GOT3 (cell line): Measurements from ENCODE around the gene C2CD5.
"Not testable (repeated sequence)": the region's sequence is repeated elsewhere in the genome, so short reads cannot be mapped to it uniquely, and the experiment has no call there.

Source experiments
- DNase-seq: peaks from one replicate; lab custom pipeline; 2025; ENCODE audit warnings: mixed read lengths; lab: John Stamatoyannopoulos, UW

Gene C2CD5

DNA sequence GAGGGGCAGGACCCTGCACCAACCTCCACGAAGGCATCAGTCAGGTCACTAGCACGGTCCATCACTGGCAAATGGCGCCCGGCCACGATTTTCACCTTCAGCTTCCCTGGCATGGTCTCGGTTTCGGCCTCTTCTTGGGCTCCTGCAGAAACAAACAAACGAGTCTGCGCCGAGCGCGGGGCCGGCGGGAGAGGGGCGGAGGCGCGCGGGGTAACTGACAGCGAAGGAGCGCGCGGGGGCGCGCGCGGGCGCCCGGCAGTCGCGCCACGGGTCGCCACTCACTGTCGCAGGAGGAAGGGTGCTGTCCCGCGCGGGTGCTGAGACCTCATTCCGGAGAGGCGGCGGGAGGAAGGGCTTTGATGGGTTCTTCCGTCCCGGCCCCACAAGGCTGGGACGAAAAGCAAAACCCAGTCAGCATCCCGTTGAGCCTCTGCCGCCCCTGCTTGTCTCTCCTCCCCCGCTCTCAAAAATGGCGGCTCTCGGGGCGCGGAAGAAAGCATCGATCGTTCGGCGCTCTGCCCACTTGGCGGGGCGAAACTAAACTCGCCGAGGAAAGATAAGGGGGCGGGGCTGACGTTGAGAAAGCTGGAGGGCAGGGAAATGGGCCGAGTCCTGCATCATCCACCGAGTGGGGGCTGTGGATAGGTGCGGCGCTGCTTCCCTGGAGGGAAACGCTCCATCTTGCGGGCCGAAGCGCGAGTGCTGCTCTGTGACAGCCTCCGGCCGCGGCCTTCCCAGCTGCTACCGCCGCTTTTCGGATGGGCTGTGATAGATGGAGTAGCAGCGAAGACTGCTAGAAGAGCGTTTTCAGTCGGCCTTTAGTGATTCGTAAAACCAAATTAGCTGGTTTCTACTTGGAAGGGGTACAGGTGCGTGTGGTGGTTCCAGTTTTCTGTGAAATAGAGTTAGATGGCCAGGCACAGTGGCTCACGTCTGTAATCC, at the start of gene C2CD5:
TSS of gene C2CD5 (minus strand) at position 505 of the 942 bp plus-strand sequence. CDS start at position 113, 392 bp downstream.
- DNase-seq, result peak; percentile 79

DNA sequence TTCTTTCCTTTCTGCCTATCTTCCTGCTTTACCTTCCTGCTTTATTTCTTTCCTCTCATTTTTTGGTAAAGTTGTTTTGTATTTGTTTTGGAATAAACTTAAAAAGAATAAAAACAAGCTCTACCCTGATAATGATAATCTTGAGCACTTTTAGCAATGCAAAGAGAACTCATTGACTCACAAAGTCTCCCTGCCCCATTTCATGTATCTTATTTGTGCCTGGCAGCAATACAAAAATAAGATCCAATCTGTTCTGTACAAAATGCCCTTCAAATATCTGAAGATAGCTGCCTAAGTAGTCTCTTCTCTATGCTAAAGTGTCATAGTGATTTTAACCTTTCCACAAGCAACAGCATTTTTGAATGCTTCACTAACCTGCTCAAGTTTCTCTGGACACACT, 49.5 kb upstream of the C2CD5 start:
- no peak for DNase-seq

- no peak for DNase-seq
These were observed 44.5 kb upstream of the C2CD5 start for GRCh38 chr12:22588817-22589216.

- DNase-seq, result no peak
These were observed 34.0 kb upstream of the C2CD5 start for GRCh38 chr12:22578328-22578727.

DNA sequence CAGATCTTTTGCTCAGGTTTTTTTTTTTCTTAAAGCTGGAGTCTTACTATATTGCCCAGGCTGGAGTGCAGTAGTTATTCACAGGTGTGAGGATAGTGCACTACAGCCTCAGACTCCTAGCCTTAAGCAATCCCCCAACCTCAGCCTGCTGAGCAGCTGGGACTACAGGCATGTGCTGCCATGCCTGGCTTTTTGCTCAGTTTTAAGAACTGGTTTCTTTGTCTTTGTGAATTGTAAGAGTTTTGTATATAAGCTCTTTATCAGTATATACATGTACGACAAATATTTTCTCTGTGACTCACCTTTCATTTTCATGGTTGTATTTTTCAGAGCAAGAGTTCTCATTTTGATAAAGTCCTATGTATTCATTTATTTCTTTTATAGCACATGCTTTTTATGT, 33.3 kb upstream of the C2CD5 start:
- DNase-seq, result no peak

DNA sequence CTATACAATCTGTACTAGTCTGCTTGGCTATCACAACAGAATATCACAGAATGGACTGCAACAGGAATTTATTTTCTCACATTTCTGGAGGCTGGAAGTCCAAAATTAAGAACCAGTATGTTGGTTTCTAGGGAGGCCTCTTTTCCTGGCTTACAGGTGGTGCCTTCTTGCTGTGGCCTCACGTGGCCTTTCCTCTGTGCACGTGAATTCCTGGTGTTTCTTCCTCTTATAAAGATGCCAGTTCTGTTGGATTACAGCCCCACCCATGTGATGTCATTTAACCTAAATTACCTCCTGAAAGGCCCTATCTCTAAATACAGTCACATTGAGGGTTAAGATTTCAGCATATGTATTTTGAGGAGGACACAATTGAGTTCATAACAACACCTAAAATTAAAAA, 32.1 kb upstream of the C2CD5 start:
- no peak for DNase-seq

DNA sequence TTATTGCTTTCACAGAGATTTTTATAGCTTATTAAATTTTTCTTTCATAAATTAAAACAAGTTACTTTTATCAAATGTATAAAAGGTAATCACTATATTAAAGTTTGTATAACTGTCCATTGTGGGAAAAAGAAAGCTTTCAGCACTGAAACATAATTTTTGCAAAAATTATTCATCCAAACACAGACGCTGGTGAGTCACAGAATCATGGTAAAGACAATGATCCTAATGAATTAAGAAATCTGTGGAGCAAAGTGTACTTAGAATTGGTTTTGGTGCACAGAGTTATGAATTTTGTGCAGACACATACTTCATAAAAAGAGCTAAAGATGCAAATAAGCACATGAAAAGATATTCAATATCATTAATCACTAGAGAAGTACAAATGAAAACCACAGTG, 31.7 kb upstream of the C2CD5 start:
- no peak for DNase-seq

- no peak for DNase-seq
These were observed 30.6 kb upstream of the C2CD5 start for GRCh38 chr12:22574921-22575320.

DNA sequence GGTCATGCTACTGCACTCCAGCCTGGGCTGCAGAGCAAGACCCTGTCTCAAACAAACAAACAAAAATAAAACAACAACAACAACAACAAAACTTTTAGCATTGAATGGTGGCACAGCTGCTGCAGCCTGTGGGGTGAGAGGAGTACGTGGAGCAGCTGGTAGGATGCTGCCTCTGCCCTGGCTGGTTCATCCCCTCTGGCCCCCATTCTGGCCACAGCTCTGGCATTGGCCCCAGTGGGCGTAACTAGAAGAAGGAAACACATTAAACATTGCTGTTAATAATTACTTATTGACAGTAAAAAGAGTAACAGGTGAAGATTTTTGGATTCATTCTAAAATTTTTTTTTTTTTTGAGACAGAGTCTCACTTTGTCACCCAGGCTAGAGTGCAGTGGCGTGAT, 28.8 kb upstream of the C2CD5 start:
- DNase-seq, result no peak

DNA sequence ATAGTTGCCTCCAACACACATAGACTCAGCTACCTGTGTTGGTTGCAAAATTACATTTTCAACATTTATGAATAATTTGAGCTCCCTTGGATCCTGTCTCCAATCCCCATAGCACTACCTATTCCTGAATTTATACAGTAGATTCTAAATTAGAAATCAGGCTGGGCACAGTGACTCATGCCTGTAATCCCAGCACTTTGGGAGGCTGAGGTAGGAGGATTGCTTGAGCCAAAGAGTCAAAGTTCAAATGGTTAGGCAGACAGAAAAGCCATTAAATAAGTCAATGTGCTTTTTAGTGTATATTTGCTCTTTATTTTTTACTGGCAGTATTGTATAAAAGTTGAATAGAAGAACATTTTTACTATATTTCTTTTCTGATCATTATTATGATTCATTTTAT, 24.9 kb upstream of the C2CD5 start:
- DNase-seq, result no peak

DNA sequence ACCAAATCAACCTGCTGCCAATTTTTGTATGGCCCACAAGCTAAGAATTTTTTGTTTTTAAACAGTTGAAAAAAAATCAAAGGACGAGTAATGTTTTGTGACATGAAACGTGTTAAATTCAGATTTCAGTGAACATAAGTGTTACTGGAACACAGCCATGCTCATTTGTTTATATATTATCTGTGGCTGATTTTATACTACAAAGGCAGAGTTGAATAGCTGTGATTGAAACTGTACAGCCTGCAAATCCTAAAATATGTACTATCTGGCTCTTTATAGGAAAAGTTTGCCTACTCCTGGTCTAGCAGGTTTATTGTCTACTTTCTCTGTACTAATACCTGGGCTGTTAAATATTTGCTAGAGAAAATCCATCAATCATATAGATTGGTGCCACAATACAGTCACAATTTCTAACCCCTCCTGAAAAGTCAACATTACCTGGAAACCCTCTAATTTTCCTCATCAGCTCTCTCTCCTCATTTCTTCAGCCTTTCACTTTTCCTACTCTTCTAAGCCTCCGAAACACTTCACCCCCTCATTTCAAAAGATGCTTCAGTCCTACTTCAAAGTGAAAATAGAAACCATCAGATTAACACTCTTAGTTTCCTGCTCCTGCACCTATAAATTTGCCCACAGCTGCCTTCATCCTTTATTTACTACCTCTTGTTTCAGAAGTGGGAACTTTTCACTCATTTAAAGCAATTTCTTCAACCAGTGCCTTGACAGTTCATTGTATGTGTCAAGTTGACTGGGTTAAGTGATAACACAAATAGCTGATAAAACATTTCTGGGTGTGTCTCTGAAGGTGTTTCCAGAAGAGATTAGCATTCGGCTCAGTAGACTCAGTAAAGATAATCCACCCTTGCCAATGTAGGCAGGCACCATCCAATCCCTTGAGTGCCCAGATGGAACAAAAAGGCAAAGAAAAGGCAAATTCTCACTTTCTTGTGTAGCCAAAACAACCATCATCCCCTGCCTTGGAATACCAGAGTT, 18.0 kb upstream of the C2CD5 start:
- no peak for DNase-seq

DNA sequence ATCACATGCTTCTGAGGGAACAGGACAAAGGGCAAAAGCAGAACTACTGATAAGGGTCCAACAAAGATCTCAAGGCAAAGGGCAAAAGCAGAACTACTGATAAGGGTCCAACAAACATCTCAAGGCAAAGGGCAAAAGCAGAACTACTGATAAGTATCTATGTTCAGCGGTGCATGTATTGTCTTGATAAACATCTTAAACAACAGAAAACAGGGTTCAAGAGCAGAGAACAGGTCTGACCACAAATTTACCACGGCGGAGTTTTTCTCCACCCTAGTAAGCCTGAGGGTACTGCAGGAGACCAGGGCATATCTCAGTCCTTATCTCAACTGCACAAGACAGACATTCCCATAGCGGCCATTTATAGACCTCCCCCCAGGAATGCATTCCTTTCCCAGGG, 10.4 kb upstream of the C2CD5 start:
- not testable (repeated sequence) for DNase-seq

GRCh38 chr12:22551624-22552023, 7.3 kb upstream of the C2CD5 start:
- no peak for DNase-seq

DNA sequence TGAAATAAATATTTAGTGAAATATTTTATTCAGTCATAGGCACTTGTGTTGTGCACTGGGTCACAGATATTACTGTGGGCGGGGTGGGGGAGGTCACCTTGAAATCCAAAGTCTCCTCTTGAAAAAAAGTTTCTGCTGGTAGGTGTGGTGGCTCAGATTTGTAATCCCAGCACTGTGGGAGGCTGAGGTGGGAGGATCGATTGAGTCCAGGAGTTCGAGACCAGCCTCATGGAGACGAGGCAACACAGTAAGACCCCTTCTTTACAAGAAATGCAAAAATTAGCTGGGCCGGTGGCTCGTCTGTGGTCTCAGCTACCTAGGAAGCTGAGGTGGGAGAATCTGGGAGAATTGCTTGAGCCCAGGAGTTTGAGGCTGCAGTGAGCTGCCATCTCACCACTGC, 913 bp upstream of the C2CD5 start:
- DNase-seq, result no peak

DNA sequence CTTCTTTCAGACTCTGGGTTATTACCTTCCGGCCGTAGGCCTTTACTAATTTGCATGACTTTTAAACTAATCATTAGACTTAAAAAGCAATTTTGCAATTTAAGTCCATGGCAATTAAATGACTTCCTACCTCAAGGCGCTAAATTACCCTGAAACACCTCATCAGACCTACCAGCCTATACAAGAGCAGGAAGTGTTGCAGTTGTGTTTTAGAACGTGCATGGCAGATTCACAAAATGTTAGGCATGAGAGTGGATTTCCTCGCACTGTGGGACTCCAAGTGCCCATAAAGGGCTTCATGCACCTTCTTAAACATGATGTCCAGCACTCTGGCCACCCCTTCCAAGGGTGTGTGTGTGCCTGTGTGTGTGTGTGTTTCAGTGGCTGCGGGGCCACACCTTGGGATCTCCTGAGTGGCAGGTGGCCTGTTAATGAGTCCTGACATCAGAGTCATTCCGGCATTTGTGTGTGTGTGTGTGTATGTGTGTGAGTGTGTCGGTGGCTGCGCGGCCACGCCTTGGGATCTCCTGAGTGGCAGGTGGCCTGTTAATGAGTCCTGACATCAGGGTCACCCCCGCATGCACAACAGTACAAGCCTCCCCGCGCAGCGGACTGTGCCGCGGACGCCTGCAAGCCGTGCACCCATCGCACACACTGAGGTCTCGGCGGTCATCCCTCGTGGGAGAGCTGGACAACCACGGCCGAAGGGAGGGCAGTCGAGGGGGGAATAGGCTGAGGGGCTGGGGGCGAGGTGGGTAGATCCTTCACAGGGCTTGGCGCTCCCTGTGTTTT, 900 bp downstream of the C2CD5 start:
- DNase-seq, result no peak

GRCh38 chr12:22541496-22542155, 2.7 kb downstream of the C2CD5 start:
- no peak for DNase-seq

DNA sequence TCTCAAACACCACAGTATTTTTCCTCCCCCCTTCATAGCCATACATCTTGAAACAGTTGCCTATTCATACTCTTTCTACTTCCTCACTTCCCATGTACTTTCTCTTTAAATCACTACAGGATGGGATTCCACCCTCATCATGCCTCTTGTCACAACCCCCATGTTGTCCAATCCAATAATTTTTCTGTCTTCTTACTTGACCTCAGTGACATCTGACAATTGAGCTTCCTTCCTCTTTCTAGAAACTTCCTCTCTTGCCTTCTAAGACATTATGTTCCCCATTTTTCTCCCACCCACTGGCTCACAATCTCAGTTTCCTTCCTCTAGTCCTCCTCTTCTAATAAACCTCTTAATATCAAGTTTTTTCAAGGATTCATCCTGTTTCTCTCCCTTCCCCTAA, 5.3 kb downstream of the C2CD5 start:
- DNase-seq, result no peak

DNA sequence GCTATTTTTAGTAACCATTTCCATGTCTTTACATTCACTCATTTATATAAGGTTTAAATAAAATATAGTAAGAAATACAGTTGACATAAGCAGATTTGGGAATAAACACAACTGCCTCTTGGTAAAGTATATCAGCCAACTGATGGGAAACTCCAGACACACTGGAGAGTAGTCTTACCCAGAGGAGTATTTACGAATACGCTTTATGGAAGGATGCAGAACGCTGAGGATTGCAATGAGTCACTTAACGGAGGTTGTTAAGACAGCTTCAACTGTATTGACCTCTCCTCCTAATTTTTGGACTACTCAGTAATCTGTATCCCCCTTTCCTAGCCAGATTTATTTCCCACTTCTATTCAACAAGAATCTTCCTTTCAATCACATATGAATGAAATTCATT, 6.0 kb downstream of the C2CD5 start:
- DNase-seq, result no peak

GRCh38 chr12:22536971-22537544, 7.3 kb downstream of the C2CD5 start:
- no peak for DNase-seq

DNA sequence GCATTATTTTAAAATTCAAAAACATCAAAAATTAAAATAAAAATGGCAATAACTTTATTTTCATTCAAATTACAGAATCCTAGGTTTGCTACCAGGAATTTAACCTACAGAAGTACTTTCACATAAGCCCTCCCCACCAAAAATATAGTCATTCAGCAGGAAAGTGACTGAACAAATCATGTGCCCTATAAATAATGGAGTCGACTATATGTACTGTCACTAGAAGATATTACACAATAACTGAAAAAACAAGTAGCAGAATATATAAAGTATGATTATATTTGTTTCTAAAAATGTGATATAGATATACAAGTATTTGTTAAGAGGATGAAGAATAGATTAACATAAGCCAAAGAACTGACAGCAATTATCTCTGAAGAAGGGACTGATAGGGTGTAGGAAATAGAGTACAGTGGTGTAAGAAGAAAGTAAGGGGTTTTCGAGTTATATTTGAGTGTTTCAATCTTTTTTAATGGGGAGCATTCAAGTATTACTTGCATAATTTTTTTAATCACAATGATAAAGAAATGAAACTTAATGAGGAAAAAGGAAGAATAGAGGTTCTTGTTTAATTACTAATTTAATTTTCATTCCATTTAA, 7.9 kb downstream of the C2CD5 start:
- DNase-seq, result no peak

- DNase-seq, result no peak
These were observed 8.9 kb downstream of the C2CD5 start for GRCh38 chr12:22535478-22535877.
